Urothelium cell line (cell line): ENCODE results near the gene SERPINB7.

Experiments used
- DNase-seq: peaks from one replicate; pipeline ENCODE4 v3.0.0; 2011; ENCODE audit warnings: low spot score, mixed read lengths
- FAIRE-seq: peaks from 2 replicates; lab custom pipeline; 2011; peaks lifted over from hg19 to GRCh38; lab: Jason Lieb, UNC

Gene SERPINB7

GRCh38 chr18:63836456-63836855 is 61.2 kb downstream of the SERPINB7 start:
- FAIRE-seq (no peak), DNase-seq (no peak)

- no peak for FAIRE-seq
- no peak for DNase-seq
Measured at GRCh38 chr18:63837590-63837989, 62.4 kb downstream of the SERPINB7 start.

GRCh38 chr18:63843008-63843407 is 67.8 kb downstream of the SERPINB7 start:
- no peak for DNase-seq
- no peak for FAIRE-seq

- no peak for FAIRE-seq
- DNase-seq, result no peak
Measured at GRCh38 chr18:63844254-63844653, 69.0 kb downstream of the SERPINB7 start.

GRCh38 chr18:63848159-63848558 is 72.9 kb downstream of the SERPINB7 start:
- DNase-seq (peak; percentile 32), FAIRE-seq (no peak)

- no peak for FAIRE-seq
- DNase-seq, result peak; percentile 25
Measured at GRCh38 chr18:63850020-63850419, 74.8 kb downstream of the SERPINB7 start.

- no peak for DNase-seq
- FAIRE-seq, result no peak
Measured at GRCh38 chr18:63850636-63851035, 75.4 kb downstream of the SERPINB7 start.
